ENCODE results near the gene ACTN3.
"Not testable (repeated sequence)": the region's sequence is repeated elsewhere in the genome, so short reads cannot be mapped to it uniquely, and the experiment has no call there.

ACTN3 gene

GRCh38 chr11:66544952-66545351 is 1.8 kb upstream of the ACTN3 start:
- DNase-seq (ENCODE audit: low read depth, low spot score), result not testable (repeated sequence)

GRCh38 chr11:66545701-66546367 is 869 bp upstream of the ACTN3 start, which contains the start of gene ZDHHC24:
ZDHHC24 (minus strand) TSS chr11:66546048; CDS start chr11:66546003, 45 bp downstream.
- DNase-seq (ENCODE audit: low read depth, low spot score), result peak; percentile 82

- no peak for DNase-seq (ENCODE audit: low read depth, low spot score)
Measured at GRCh38 chr11:66546966-66547661, 411 bp downstream of the ACTN3 start.

GRCh38 chr11:66547662-66548009 is 933 bp downstream of the ACTN3 start:
- no peak for DNase-seq (ENCODE audit: low read depth, low spot score)

GRCh38 chr11:66548041-66548440 is 1.3 kb downstream of the ACTN3 start:
- DNase-seq (ENCODE audit: low read depth, low spot score), result no peak

- no peak for DNase-seq (ENCODE audit: low read depth, low spot score)
Measured at GRCh38 chr11:66548774-66549630, 2.3 kb downstream of the ACTN3 start.

- no peak for DNase-seq (ENCODE audit: low read depth, low spot score)
Measured at GRCh38 chr11:66549696-66550095, 3.0 kb downstream of the ACTN3 start.

- no peak for DNase-seq (ENCODE audit: low read depth, low spot score)
Measured at GRCh38 chr11:66550887-66551286, 4.2 kb downstream of the ACTN3 start.

GRCh38 chr11:66554602-66555001 is 7.9 kb downstream of the ACTN3 start:
- no peak for DNase-seq (ENCODE audit: low read depth, low spot score)

GRCh38 chr11:66555416-66555815 is 8.7 kb downstream of the ACTN3 start:
- no peak for DNase-seq (ENCODE audit: low read depth, low spot score)

- DNase-seq (ENCODE audit: low read depth, low spot score), result no peak
Measured at GRCh38 chr11:66556086-66556485, 9.4 kb downstream of the ACTN3 start.

- no peak for DNase-seq (ENCODE audit: low read depth, low spot score)
Measured at GRCh38 chr11:66557733-66558326, 11.1 kb downstream of the ACTN3 start.

GRCh38 chr11:66559142-66559865 is 12.6 kb downstream of the ACTN3 start:
- DNase-seq (ENCODE audit: low read depth, low spot score), result no peak

- DNase-seq (ENCODE audit: low read depth, low spot score), result no peak
Measured at GRCh38 chr11:66559866-66560676, 13.4 kb downstream of the ACTN3 start.

- DNase-seq (ENCODE audit: low read depth, low spot score), result no peak
Measured at GRCh38 chr11:66561178-66561974, 14.7 kb downstream of the ACTN3 start.

- no peak for DNase-seq (ENCODE audit: low read depth, low spot score)
Measured at GRCh38 chr11:66561975-66562248, 15.2 kb downstream of the ACTN3 start.

- no peak for DNase-seq (ENCODE audit: low read depth, low spot score)
Measured at GRCh38 chr11:66562275-66562674, 15.6 kb downstream of the ACTN3 start.

GRCh38 chr11:66562907-66563583 is 16.3 kb downstream of the ACTN3 start:
- no peak for DNase-seq (ENCODE audit: low read depth, low spot score)

- DNase-seq (ENCODE audit: low read depth, low spot score), result no peak
Measured at GRCh38 chr11:66563832-66564231, 17.1 kb downstream of the ACTN3 start.

Data from iPS DF 19.7 (cell line).